AG08396 (cell line): ENCODE results near the gene GLCCI1.
"Not testable (repeated sequence)": the region's sequence is repeated elsewhere in the genome, so short reads cannot be mapped to it uniquely, and the experiment has no call there.

Experiments
- DNase-seq: peaks from one replicate; pipeline ENCODE4 v3.0.0; 2012; ENCODE audit warnings: low spot score, mixed read lengths

The GLCCI1 gene

GRCh38 chr7:8052824-8053223, 84.2 kb downstream of the GLCCI1 start:
- no peak for DNase-seq

GRCh38 chr7:8056439-8056838, 87.8 kb downstream of the GLCCI1 start:
- no peak for DNase-seq

- DNase-seq: no peak
Observed at GRCh38 chr7:8057566-8057965, 89.0 kb downstream of the GLCCI1 start.

GRCh38 chr7:8058322-8058721, 89.7 kb downstream of the GLCCI1 start:
- no peak for DNase-seq

- DNase-seq: no peak
Observed at GRCh38 chr7:8058852-8059251, 90.3 kb downstream of the GLCCI1 start.

- DNase-seq: no peak
Observed at GRCh38 chr7:8060241-8060640, 91.6 kb downstream of the GLCCI1 start.

GRCh38 chr7:8063300-8063699, 94.7 kb downstream of the GLCCI1 start:
- not testable (repeated sequence) for DNase-seq

GRCh38 chr7:8063706-8064297, 95.2 kb downstream of the GLCCI1 start:
- no peak for DNase-seq

GRCh38 chr7:8064828-8065227, 96.2 kb downstream of the GLCCI1 start:
- DNase-seq: no peak

GRCh38 chr7:8065356-8065813, 96.8 kb downstream of the GLCCI1 start:
- DNase-seq: peak; percentile 13

GRCh38 chr7:8068892-8069686, 100.5 kb downstream of the GLCCI1 start:
- DNase-seq: no peak

- no peak for DNase-seq
Observed at GRCh38 chr7:8070451-8071180, 102.0 kb downstream of the GLCCI1 start.

GRCh38 chr7:8078418-8078817, 109.8 kb downstream of the GLCCI1 start:
- DNase-seq: no peak

GRCh38 chr7:8082762-8083161, 114.2 kb downstream of the GLCCI1 start:
- no peak for DNase-seq

- no peak for DNase-seq
Observed at GRCh38 chr7:8084836-8085235, 116.2 kb downstream of the GLCCI1 start.

- DNase-seq: no peak
Observed at GRCh38 chr7:8085420-8085819, 116.8 kb downstream of the GLCCI1 start.

- no peak for DNase-seq
Observed at GRCh38 chr7:8086239-8086638, 117.6 kb downstream of the GLCCI1 start.

- no peak for DNase-seq
Observed at GRCh38 chr7:8089036-8089780, 120.6 kb downstream of the GLCCI1 start.

GRCh38 chr7:8092140-8092539, 123.5 kb downstream of the GLCCI1 start:
- DNase-seq: no peak

- DNase-seq: no peak
Observed at GRCh38 chr7:8094164-8095140, 125.9 kb downstream of the GLCCI1 start.

GRCh38 chr7:8101292-8101691, 132.7 kb downstream of the GLCCI1 start:
- not testable (repeated sequence) for DNase-seq
